Smooth muscle cell (in vitro differentiated cells): Measurements from ENCODE around the gene AK2. TPM values are rescaled to one million over a fixed set of nuclear protein-coding genes. Genes with fewer than 3 reads are reported as not detected.

Experiments used
- DNase-seq: peaks from one replicate; lab custom pipeline; 2025; ENCODE audit not compliant: unreplicated experiment; lab: John Stamatoyannopoulos, UW
- H2AFZ ChIP-seq: fragments of 200-600 bp; sonication (generic); 2 replicates; pipeline ENCODE4 v1.6.0; 2016; ENCODE audit warnings: antibody characterized with exemption, low read depth, mild to moderate bottlenecking
- H3F3A ChIP-seq: fragments of 200-600 bp; sonication (generic); 2 replicates; pipeline ENCODE4 v1.6.0; 2017; ENCODE audit warnings: antibody characterized with exemption, low read depth
- H3K27ac ChIP-seq: fragments of 200-600 bp; sonication (generic); 2 replicates; pipeline ENCODE4 v1.5.1; 2016; ENCODE audit warnings: low read depth, mild to moderate bottlenecking
- H3K27me3 ChIP-seq: fragments of 200-600 bp; sonication (generic); 2 replicates; pipeline ENCODE4 v1.6.1; 2016; ENCODE audit warnings: low read depth, mild to moderate bottlenecking
- H3K36me3 ChIP-seq: fragments of 200-600 bp; sonication (generic); 2 replicates; pipeline ENCODE4 v1.5.1; 2016; ENCODE audit warnings: low read depth
- H3K4me1 ChIP-seq: fragments of 200-600 bp; sonication (generic); 2 replicates; pipeline ENCODE4 v1.5.1; 2016; ENCODE audit warnings: low read depth
- H3K4me2 ChIP-seq: fragments of 200-600 bp; sonication (generic); 2 replicates; pipeline ENCODE4 v1.6.0; 2016; ENCODE audit warnings: mild to moderate bottlenecking
- H3K4me3 ChIP-seq: fragments of 200-600 bp; sonication (generic); 2 replicates; pipeline ENCODE4 v1.5.1; 2016; ENCODE audit warnings: mild to moderate bottlenecking
- H3K79me2 ChIP-seq: fragments of 200-600 bp; sonication (generic); 2 replicates; pipeline ENCODE4 v1.6.0; 2016; ENCODE audit warnings: low read depth, mild to moderate bottlenecking
- H3K9ac ChIP-seq: fragments of 200-600 bp; sonication (generic); 2 replicates; pipeline ENCODE4 v1.6.0; 2016; ENCODE audit warnings: low read depth
- H3K9me3 ChIP-seq: fragments of 200-600 bp; sonication (generic); replicated peaks from 2 replicates; pipeline ENCODE4 v1.5.1; 2016; ENCODE audit warnings: low read depth
- H4K20me1 ChIP-seq: fragments of 200-600 bp; sonication (generic); 2 replicates; pipeline ENCODE4 v1.6.0; 2016; ENCODE audit warnings: low read depth
- WGBS: methylation state at CpG from one replicate; pipeline ENCODE4 v1.1.7; 2016; ENCODE audit warnings: low lambda C conversion rate; 5-methylcytosine and 5-hydroxymethylcytosine counted together
- polyA plus RNA-seq: library from polyadenylated mRNA; unstranded; fragments of >200 nt; fragmentation: Nextera tagmentation; extraction: Ambion mirVana; gene quantifications from 2 replicates; pipeline ENCODE4 v1.2.1, GENCODE V29; 2016
- total RNA-seq: library from RNA; depleted of rRNA; stranded (reverse); fragments of >200 nt; gene quantifications from 2 replicates; pipeline ENCODE4 v1.2.3, GENCODE V29; 2014
- TF ChIP-seq, protein P1 (sequence below): fragments of 200-600 bp; sonication (generic); IDR thresholded peaks from 2 replicates; pipeline ENCODE4 v1.5.1; 2017; ENCODE audit warnings: borderline replicate concordance, mild to moderate bottlenecking, antibody characterized with exemption; ENCODE audit not compliant: insufficient read depth, poor library complexity, severe bottlenecking

Gene AK2
- total and polyA plus RNA-seq, 2 experiments from 2014 or later: 89.8 to 121 TPM

GRCh38 chr1:32971576-32971975 lies 65.1 kb downstream of the AK2 start:
- Histone ChIP-seq H3K4me1 (peaks cover 8% of the 10 kb centered on the region), H3K9ac (no peak overlapping the region), H2AFZ (no peak overlapping the region), H4K20me1 (no peaks in the 10 kb centered on the region), H3K4me2 (no peak overlapping the region), H3K4me3 (no peak overlapping the region), H3K27ac (no peak overlapping the region), H3K79me2 (no peaks in the 10 kb centered on the region), H3K36me3 (no peaks in the 10 kb centered on the region), H3F3A (no peaks in the 10 kb centered on the region), H3K9me3 (no peaks in the 10 kb centered on the region), H3K27me3 (no peaks in the 10 kb centered on the region)
- DNase-seq: no peak
- TF ChIP-seq, protein P1, sequence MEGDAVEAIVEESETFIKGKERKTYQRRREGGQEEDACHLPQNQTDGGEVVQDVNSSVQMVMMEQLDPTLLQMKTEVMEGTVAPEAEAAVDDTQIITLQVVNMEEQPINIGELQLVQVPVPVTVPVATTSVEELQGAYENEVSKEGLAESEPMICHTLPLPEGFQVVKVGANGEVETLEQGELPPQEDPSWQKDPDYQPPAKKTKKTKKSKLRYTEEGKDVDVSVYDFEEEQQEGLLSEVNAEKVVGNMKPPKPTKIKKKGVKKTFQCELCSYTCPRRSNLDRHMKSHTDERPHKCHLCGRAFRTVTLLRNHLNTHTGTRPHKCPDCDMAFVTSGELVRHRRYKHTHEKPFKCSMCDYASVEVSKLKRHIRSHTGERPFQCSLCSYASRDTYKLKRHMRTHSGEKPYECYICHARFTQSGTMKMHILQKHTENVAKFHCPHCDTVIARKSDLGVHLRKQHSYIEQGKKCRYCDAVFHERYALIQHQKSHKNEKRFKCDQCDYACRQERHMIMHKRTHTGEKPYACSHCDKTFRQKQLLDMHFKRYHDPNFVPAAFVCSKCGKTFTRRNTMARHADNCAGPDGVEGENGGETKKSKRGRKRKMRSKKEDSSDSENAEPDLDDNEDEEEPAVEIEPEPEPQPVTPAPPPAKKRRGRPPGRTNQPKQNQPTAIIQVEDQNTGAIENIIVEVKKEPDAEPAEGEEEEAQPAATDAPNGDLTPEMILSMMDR: no peak
- 84% methylated on average over 3 of the region's 3 CpGs for WGBS

DNA sequence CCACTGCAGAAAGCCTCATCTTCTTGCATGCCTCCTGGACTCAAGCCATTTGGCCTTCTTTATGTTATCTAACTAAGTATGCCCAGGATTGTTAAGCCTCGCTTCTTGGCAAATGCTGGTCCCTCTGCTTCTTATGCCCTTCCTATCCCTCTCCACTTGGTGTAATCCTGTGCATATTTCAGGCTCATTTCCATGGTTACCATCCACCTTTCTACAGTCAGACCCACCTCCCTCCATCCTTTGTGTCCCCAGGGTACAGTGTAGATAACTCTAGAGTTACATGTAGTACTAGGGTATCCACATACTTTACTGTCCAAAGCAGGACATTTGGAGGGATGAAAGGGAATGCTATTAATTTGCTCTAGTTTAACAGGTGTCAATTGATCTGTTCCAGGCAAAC lies 65.5 kb downstream of the AK2 start:
- Histone ChIP-seq H2AFZ (no peak overlapping the region), H3K9ac (no peak overlapping the region), H3K27ac (no peak overlapping the region), H4K20me1 (no peaks in the 10 kb centered on the region), H3F3A (no peaks in the 10 kb centered on the region), H3K4me1 (peaks cover 8% of the 10 kb centered on the region), H3K79me2 (no peaks in the 10 kb centered on the region), H3K9me3 (no peaks in the 10 kb centered on the region), H3K4me2 (no peak overlapping the region), H3K36me3 (no peaks in the 10 kb centered on the region), H3K27me3 (no peaks in the 10 kb centered on the region), H3K4me3 (no peak overlapping the region)
- TF ChIP-seq, protein P1: no peak
- WGBS: 100% methylated on average over 1 of the region's 1 CpG
- DNase-seq: no peak

DNA sequence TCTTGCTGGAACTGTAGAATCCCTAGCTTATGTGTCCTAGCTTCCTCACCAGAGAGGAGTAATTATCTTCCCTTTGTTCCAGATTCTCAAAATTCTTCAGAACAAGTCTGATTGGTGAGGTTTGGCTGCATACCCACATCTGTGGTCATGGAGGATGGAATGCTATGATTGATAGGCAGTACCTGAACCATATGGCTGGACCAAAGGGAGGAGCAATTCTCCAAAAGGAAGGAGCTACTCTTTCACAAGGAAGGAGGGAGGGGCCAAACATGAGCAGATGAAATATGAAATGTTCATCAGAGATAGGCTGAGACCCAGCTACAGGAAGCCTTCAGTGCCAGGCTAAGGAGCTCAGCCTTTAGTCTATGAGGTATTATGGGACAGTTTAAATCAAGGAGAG lies 67.1 kb downstream of the AK2 start:
- no peak overlapping the region for H3K9ac ChIP-seq
- DNase-seq: no peak
- no peak overlapping the region for H3K27ac ChIP-seq
- no peaks in the 10 kb centered on the region for H3K79me2 ChIP-seq
- no peak overlapping the region for H2AFZ ChIP-seq
- H3K4me2 ChIP-seq: no peak overlapping the region
- TF ChIP-seq, protein P1: no peak
- no peaks in the 10 kb centered on the region for H4K20me1 ChIP-seq
- no peak overlapping the region for H3K4me3 ChIP-seq
- peaks cover 12% of the 10 kb centered on the region for H3K4me1 ChIP-seq
- H3K9me3 ChIP-seq: no peaks in the 10 kb centered on the region
- H3F3A ChIP-seq: no peaks in the 10 kb centered on the region
- no peaks in the 10 kb centered on the region for H3K36me3 ChIP-seq
- H3K27me3 ChIP-seq: no peaks in the 10 kb centered on the region

DNA sequence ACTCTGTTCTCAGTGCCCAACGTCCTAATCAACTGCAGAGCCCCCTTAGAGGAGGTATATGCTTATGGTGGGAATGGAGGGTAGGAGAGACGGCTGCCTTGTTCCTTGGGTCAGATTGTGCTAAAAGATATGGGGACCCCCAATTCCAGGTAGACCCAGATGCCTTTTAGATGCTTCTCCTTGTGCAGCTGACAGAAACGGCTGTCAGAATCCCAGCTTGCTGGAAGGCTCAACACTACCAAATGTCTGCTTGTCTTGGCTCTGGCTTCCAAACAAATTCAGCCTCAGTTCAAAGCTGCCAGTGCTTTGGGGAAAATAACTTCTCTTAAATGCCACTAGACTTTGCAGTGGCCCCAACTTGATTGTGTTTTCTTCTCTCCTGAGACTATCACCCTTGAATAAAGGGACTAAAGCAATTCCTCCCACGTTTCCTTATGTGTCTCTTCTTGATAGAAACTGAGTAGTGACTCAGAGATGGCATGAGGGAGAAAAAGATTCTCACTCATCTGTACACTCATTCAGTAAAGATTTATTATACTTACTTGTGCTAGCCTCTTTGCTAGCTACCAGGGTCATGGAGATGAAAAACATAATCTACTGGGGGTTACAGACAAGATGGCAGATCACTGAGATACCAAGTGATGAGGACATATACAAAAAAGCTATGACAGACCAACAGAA lies 68.7 kb downstream of the AK2 start:
- Histone ChIP-seq H3K9ac (no peak overlapping the region), H3F3A (no peaks in the 10 kb centered on the region), H2AFZ (no peak overlapping the region), H3K4me3 (no peak overlapping the region), H3K9me3 (no peaks in the 10 kb centered on the region), H3K36me3 (no peaks in the 10 kb centered on the region), H3K4me1 (peaks cover 14% of the 10 kb centered on the region), H3K79me2 (peaks cover 10% of the 10 kb centered on the region), H3K4me2 (no peak overlapping the region), H3K27me3 (no peaks in the 10 kb centered on the region), H4K20me1 (peaks cover 10% of the 10 kb centered on the region), H3K27ac (peak overlapping the region; percentile 10)
- no peak for DNase-seq
- WGBS: 79% methylated on average over 4 of the region's 4 CpGs
- TF ChIP-seq, protein P1: no peak
